Epidermal melanocyte (primary cell): ENCODE data around the gene TRIM7.
"Not testable (repeated sequence)": the region's sequence is repeated elsewhere in the genome, so short reads cannot be mapped to it uniquely, and the experiment has no call there.

ENCODE experiments used
- DNase-seq: peaks from one replicate; pipeline ENCODE4 v3.0.0; 2011; ENCODE audit warnings: low spot score; ENCODE audit not compliant: insufficient read length

TRIM7 gene

GRCh38 chr5:181173027-181173419 is 32.0 kb downstream of the TRIM7 start:
- DNase-seq, result no peak

GRCh38 chr5:181171782-181172181 is 33.2 kb downstream of the TRIM7 start:
- no peak for DNase-seq

DNA sequence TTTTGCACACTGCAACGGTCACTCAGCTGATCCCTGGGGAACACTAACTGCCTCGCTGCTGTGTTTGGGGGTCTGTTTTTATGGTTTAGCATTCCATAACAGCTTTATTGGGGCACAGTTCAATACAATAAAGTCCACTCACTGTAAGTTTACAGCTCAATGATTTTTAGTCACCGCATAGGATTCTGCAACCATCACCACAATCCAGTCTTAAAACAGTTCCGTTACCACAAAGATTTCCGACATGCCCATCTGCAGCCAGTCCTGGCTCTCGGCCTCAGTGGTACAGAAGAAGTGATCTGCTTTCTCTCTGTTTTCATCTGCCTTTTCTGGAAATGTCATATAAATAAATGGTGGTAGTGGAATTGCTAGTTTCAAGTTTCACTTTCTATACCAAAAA is 34.0 kb downstream of the TRIM7 start:
- no peak for DNase-seq

GRCh38 chr5:181170237-181170825 is 34.7 kb downstream of the TRIM7 start:
- no peak for DNase-seq

DNA sequence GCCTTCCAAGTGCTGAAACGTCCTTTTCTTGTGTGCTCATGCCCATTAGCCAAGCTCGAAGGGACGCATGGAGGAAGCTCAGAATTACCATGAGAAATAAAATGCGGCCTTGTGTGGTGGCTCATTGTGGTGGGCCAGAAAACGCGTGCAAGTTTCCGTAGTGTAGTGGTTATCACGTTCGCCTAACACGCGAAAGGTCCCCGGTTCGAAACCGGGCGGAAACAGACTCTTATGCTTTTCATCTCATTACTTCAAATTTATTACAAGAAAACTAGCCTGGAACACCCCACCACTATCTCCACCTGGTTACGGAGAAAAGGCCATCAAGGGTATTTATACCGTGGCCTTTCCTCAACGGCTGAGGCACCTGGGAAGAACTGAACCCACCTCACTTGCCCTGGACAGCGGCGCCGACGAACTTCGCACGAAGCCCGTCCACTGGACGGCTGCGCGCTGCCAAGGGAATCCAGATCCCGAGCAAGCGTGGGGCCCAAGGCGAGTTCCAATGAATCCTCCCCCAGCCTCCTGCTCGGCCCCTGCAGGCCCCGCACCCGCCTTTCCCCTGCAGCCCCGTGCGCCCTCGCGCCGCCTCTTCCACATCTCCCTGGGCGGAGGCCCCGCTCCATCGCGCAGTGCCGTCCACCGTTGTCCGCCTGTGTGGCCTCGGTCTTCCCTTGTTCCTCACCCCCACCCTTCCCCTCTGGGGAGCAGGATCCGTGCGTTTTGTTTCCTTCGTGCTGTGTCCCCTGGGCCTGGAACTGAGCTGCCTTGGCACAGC is 35.3 kb downstream of the TRIM7 start:
- not testable (repeated sequence) for DNase-seq

DNA sequence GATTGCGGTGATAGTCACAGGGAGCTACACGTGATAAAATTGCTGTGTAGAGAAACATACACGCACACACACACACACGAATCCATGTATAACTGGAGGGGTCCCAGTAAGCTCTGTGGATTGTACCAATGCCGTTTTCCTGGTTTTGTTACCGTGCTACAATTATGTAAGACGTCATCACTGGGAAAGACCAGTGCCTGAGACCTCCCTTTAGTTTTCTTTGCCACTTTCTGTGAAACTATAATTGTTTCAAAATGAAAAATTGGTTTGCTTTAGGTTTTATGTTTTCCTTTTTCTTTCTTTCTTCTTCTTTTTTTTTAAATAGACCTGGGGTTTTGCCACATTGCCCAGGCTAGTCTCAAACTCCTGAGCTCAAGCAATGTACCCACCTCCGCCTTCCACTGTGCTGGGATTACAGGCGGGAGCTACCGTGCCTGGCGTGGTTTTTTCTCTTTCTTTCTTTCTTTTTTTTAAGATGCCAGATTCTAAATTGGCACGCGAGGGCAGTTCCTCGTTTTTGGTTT is 36.3 kb downstream of the TRIM7 start:
- no peak for DNase-seq

- DNase-seq, result no peak
Observed at GRCh38 chr5:181167814-181168488, 37.0 kb downstream of the TRIM7 start.

GRCh38 chr5:181166812-181167733 is 37.9 kb downstream of the TRIM7 start:
- no peak for DNase-seq

DNA sequence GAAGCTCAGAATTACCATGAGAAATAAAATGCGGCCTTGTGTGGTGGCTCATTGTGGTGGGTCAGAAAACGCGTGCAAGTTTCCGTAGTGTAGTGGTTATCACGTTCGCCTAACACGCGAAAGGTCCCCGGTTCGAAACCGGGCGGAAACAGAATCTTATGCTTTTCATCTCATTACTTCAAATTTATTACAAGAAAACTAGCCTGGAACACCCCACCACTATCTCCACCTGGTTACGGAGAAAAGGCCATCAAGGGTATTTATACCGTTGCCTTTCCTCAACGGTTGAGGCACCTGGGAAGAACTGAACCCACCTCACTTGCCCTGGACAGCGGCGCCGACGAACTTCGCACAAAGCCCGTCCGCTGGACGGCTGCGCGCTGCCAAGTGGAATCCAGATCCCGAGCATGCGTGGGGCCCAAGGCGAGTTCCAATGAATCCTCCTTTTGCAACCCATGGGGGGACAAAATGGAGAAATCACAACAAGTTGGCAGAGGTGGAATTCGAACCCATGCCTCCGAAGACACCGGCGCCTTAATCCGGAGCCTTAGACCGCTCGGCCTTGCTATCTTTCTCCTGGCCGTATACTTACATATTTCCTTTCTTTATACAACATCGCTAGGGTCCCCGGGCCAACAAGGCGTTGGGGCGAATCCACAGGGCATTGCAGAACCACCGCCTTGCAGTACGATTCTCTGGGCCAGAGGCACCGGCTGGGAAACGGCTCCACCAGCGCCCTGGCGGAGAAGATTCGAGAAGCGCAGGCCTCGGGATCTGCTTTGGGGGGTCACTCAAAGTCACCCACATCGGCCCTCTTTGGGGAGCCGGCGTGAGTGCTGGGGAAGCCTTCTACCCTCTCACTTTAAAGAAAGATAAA is 40.7 kb downstream of the TRIM7 start:
- DNase-seq, result no peak

DNA sequence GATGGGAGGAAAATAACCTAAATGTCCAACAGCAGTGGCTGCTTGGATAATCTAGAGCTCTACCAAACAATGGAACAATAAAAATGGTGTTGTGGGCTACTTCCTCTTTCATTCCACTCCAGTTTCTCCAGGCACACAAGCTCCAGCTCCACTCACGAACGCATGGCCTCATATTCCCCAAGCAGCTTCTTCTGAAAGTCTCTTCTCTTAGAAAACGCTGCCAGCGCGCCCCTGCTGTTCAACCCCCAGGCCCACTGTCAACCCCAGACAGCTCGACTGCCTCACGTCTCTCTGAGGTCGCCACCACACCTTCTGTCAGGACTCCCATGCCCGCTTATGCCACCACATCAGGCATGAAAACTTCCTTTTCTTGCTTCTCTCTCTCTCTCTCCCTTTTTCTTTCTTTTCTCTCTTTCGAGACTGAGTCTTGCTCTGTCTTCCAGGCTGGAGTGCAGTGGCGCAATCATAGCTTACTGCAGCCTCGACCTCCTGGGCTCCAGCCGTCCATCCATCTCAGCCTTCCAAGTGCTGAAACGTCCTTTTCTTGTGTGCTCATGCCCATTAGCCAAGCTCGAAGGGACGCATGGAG is 41.4 kb downstream of the TRIM7 start:
- no peak for DNase-seq

GRCh38 chr5:181161534-181162175 is 43.3 kb downstream of the TRIM7 start:
- DNase-seq, result no peak

GRCh38 chr5:181160755-181161533 is 44.1 kb downstream of the TRIM7 start:
- not testable (repeated sequence) for DNase-seq

- DNase-seq, result no peak
Observed at GRCh38 chr5:181160152-181160754, 44.7 kb downstream of the TRIM7 start.

DNA sequence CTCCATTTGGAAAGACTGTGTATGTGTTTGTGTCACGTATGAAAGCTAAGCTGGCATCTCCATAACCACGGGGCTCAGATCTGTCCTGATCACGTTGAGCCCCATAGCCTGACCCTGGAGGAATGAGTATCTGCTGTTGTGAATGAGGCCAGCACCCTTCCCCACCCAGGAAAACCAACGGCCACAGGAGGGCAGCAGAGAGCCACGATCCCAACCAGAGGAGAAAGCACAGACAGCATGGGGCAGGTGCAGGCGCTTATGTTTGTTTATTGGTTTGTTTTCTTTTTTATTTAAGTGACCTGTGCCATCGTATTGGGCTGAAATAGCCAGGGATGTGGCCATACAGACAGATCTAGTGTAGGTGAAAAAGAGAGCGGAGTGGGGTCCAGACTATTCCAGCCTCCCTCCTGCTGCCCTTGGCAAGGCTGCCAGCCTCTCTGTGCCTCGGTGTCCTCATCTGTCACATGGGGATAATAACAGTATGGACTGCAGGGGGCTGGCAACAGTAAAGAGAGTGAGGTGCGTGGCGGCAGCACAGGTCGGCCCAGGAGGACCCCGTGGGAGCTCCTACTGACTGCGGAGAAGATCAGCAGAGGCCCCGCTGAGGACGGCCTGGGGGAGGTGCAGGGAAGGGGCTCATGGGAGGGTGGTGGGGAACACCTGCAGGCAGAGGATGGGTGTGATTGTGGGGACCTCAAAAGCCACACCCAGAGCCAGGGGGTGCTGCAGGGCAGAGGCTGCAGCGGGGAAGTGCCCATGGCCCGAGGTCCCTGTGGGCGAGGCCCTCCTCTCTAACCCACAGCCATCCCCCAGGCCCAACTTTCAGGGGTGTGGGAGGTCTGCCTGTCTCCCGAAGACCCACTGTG is 45.5 kb downstream of the TRIM7 start:
- peak; percentile 88 for DNase-seq

DNA sequence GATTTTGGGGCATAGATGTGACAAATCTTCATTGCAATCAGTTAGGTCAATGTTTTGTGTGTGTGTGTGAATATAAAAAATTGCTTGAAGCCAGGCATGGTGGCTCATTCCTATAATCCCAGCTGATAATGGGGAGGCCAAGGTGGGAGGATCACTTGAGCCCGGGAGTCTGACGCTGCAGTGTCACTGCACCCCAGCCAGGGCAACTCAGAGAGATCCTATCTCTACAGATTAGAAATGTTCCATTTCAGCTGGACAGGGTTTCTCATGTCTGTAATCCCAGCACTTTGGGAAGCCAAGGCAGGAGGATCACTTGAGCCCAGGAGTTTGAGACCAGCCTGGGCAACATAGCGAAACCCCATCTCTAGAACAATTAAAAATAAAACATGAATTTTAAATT is 46.1 kb downstream of the TRIM7 start:
- no peak for DNase-seq

DNA sequence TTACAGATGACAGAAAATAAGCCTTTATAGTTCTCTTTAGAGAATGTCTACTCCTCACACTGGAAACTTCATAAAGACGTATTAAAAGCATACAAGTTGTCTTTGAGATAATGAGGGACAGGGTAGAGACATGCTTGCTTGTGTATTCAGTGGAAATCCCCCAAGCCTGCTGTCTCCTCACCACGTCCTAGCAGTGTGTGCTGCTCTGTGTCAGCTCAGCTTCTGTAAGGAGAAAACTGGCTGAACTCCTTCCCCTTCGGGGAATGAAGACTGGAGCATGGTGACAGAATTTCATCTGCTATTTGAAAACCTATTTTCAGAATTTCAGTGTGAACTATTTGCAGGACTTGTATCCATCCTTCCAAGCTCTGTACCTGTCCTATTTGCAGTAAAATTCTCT is 48.2 kb downstream of the TRIM7 start:
- DNase-seq, result no peak

GRCh38 chr5:181153814-181154213 is 51.2 kb downstream of the TRIM7 start:
- DNase-seq, result no peak
